ENCODE results near the gene FCGR3A. TPM values are rescaled to one million over a fixed set of nuclear protein-coding genes. Genes with fewer than 3 reads are reported as not detected.

FCGR3A gene
- polyA plus RNA-seq, 2 of the 4 experiments (the other 2 are of a cell fraction), result not detected

- no peak for TF ChIP-seq EP300 (IDR thresholded peaks at IDR 0.05)
- no peak for TF ChIP-seq ZFP36 (IDR thresholded peaks at IDR 0.05; ENCODE audit: borderline replicate concordance, partially characterized antibody)
- no peak for TF ChIP-seq RNF2 (IDR thresholded peaks at IDR 0.05; ENCODE audit: borderline replicate concordance, low read depth)
- no peak for TF ChIP-seq CBX2 (IDR thresholded peaks at IDR 0.05; ENCODE audit: borderline replicate concordance, low read depth)
- no peak for TF ChIP-seq TP53 (CRISPR knock-in tag; IDR thresholded peaks at IDR 0.05)
- no peak for TF ChIP-seq HMGXB4 (CRISPR knock-in tag; IDR thresholded peaks at IDR 0.05; ENCODE audit: borderline replicate concordance)
- no peak for TF ChIP-seq EHMT2 (IDR thresholded peaks at IDR 0.05; ENCODE audit: low read depth)
- TF ChIP-seq HOXB13 (CRISPR knock-in tag; IDR thresholded peaks at IDR 0.05; ENCODE audit: low read depth), result no peak
- no peak for TF ChIP-seq MAZ (IDR thresholded peaks at IDR 0.05; ENCODE audit: borderline replicate concordance, low read depth, low read length)
- TF ChIP-seq PHF8 (IDR thresholded peaks at IDR 0.05; ENCODE audit: borderline replicate concordance, low read depth), result no peak
- TF ChIP-seq REST (IDR thresholded peaks at IDR 0.05), result no peak
- TF ChIP-seq KDM1A (IDR thresholded peaks at IDR 0.05; ENCODE audit: low read depth), result no peak
- TF ChIP-seq NFE2L2 (conservative IDR thresholded peaks at IDR 0.05; ENCODE audit: low read length), result no peak
- TF ChIP-seq FOSB (CRISPR knock-in tag; IDR thresholded peaks at IDR 0.05), result no peak
- no peak for TF ChIP-seq CHD4 (IDR thresholded peaks at IDR 0.05; ENCODE audit: borderline replicate concordance)
- TF ChIP-seq BHLHE40 (IDR thresholded peaks at IDR 0.05; ENCODE audit: low read depth, low read length), result no peak
- no peak for TF ChIP-seq EHF (CRISPR knock-in tag; IDR thresholded peaks at IDR 0.05)
- no peak for TF ChIP-seq HOXA7 (CRISPR knock-in tag; IDR thresholded peaks at IDR 0.05)
- no peak for TF ChIP-seq HOXB5 (CRISPR knock-in tag; IDR thresholded peaks at IDR 0.05)
- Histone ChIP-seq H3K4me2 (no peak overlapping the region), H3K4me1 (peaks cover 3% of the 10 kb centered on the region; the same call in 2 of the 3 replicates), H3K4me3 (no peak overlapping the region), H3K9me3 (no peaks in the 10 kb centered on the region), H3K27ac (no peak overlapping the region)
- ChIA-PET CTCF (interaction anchor here (1.4 kb wide), 1 partner anchor 25 kb away, joined by 4 read pairs; no protein-coding TSS in a partner anchor), POLR2A (no interaction called here)
- no peak for FAIRE-seq
- no peak for DNase-seq (ENCODE audit: low read depth in 1 of 2, low spot score in 1 of 2)
- WGBS (ENCODE audit: missing lambda C conversion rate), result 63% methylated on average over 3 of the region's 3 CpGs
- ATAC-seq, result no peak
These were observed 39.1 kb downstream of the FCGR3A start for GRCh38 chr1:161510477-161510876.

GRCh38 chr1:161506336-161507223 lies 43.0 kb downstream of the FCGR3A start:
- ChIA-PET CTCF (interaction anchor here (1.0 to 2.0 kb wide), 5 partner anchors 12 to 22 kb away, joined by 3 to 10 read pairs (median 5); no protein-coding TSS in a partner anchor), POLR2A (no interaction called here)
- H3K4me3 ChIP-seq, result no peak overlapping the region
- no peak overlapping the region for H3K4me2 ChIP-seq
- no peak overlapping the region for H3K27ac ChIP-seq
- DNase-seq (ENCODE audit: low read depth in 1 of 2, low spot score in 1 of 2) (no peak), ATAC-seq (no peak; a peak in 2 of 6 replicates), FAIRE-seq (no peak)
- WGBS (ENCODE audit: missing lambda C conversion rate), result 70% methylated on average over 11 of the region's 15 CpGs
- H3K4me1 ChIP-seq, result no peaks in the 10 kb centered on the region
- TF ChIP-seq EHMT2 (IDR thresholded peaks at IDR 0.05; ENCODE audit: low read depth) (no peak), CBX8 (IDR thresholded peaks at IDR 0.05) (no peak), REST (IDR thresholded peaks at IDR 0.05) (no peak), ELK1 (IDR thresholded peaks at IDR 0.05; ENCODE audit: low read depth, low read length) (no peak), RARB (CRISPR knock-in tag; IDR thresholded peaks at IDR 0.05) (no peak), POLR2A (IDR thresholded peaks at IDR 0.05; ENCODE audit: low read length) (no peak)
- H3K9me3 ChIP-seq, result no peaks in the 10 kb centered on the region
